ENCODE data around the gene DLG2.

DLG2 gene

GRCh38 chr11:85279267-85279666 lies 347.9 kb downstream of the DLG2 start:
- no peaks in the 10 kb centered on the region for H3K27me3 ChIP-seq (ENCODE audit: insufficient read depth, poor library complexity, severe bottlenecking)
- no peak overlapping the region for H3K4me3 ChIP-seq (replicated peaks; ENCODE audit: insufficient read depth, low read length)
- no peak for DNase-seq (ENCODE audit: low read depth in 1 of 2, low spot score in 1 of 2)
- no peak for TF ChIP-seq REST (IDR thresholded peaks at IDR 0.05; ENCODE audit: insufficient replicate concordance, low read depth)
- no peak for TF ChIP-seq CTCF (IDR thresholded peaks at IDR 0.05; ENCODE audit: insufficient read depth, low read length)
- TF ChIP-seq SPI1 (IDR thresholded peaks at IDR 0.05; ENCODE audit: borderline replicate concordance, low read depth), result peak; percentile 61; the same call in 1 of the 2 replicates
- no peak for TF ChIP-seq GABPA (IDR thresholded peaks at IDR 0.05; ENCODE audit: low read depth)
- peak overlapping the region; percentile 54 for H3K27ac ChIP-seq (replicated peaks)

DNA sequence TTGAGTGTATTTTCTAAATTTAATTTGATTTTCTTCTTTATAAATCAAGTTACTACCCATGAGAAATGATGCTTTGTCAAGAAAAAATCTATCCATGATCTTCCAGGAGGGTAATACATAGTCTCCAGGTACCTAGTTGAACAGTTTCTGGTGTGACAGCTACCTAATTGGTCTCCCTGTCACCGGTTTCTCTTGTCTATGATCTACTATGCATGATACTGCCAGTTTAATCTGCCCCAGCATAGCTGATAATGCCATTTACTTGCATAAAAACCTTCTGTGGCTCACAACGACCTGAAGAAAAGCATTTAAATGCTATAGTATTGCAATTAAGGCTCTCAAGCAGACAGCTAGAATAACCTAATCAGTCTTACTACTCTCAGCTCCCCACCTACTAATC lies 349.5 kb downstream of the DLG2 start:
- no peak overlapping the region for H3K4me3 ChIP-seq (replicated peaks; ENCODE audit: insufficient read depth, low read length)
- TF ChIP-seq SPI1 (IDR thresholded peaks at IDR 0.05; ENCODE audit: borderline replicate concordance, low read depth) (no peak), GABPA (IDR thresholded peaks at IDR 0.05; ENCODE audit: low read depth) (no peak), POLR2AphosphoS5 (IDR thresholded peaks at IDR 0.05; ENCODE audit: low read depth) (no peak), REST (IDR thresholded peaks at IDR 0.05; ENCODE audit: insufficient replicate concordance, low read depth) (no peak), CTCF (IDR thresholded peaks at IDR 0.05; ENCODE audit: insufficient read depth, low read length) (no peak)

DNA sequence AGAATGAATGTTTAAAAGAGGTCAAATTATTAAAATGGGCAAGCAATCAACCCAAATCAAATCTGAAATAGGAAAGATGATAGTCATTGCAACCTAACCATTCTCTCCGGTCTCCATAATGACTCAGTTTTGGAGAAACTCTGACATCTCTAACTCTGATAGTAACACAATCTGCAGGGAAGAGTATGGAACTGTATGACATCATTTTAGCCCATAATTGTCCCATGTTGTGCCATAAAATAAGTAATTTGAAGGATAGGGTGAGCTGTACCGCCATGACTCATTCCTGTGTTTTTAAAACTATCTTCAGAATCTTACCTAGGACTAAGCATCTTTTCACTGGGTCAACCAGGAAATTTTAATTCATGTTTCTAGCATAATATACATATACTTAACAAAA lies 350.8 kb downstream of the DLG2 start:
- Histone ChIP-seq H3K27me3 (ENCODE audit: insufficient read depth, poor library complexity, severe bottlenecking) (no peaks in the 10 kb centered on the region), H3K27ac (replicated peaks) (no peak overlapping the region), H3K4me3 (replicated peaks; ENCODE audit: insufficient read depth, low read length) (no peak overlapping the region)
- no peak for DNase-seq (ENCODE audit: low read depth in 1 of 2, low spot score in 1 of 2)
- no peak for TF ChIP-seq POLR2AphosphoS5 (IDR thresholded peaks at IDR 0.05; ENCODE audit: low read depth)
- no peak for TF ChIP-seq CTCF (IDR thresholded peaks at IDR 0.05; ENCODE audit: insufficient read depth, low read length)
- TF ChIP-seq SPI1 (IDR thresholded peaks at IDR 0.05; ENCODE audit: borderline replicate concordance, low read depth), result no peak
- no peak for TF ChIP-seq GABPA (IDR thresholded peaks at IDR 0.05; ENCODE audit: low read depth)
- TF ChIP-seq REST (IDR thresholded peaks at IDR 0.05; ENCODE audit: insufficient replicate concordance, low read depth), result no peak

More for the DNA sequence above, 349.5 kb downstream of the DLG2 start:
- H3K27ac ChIP-seq (replicated peaks), result no peak overlapping the region
- no peak for DNase-seq (ENCODE audit: low read depth in 1 of 2, low spot score in 1 of 2)
- no peaks in the 10 kb centered on the region for H3K27me3 ChIP-seq (ENCODE audit: insufficient read depth, poor library complexity, severe bottlenecking)
